A549 (cell line): Measurements from ENCODE around the gene FAM187B.

ENCODE experiments used
- EP300 ChIP-seq, 2 experiments: fragments of >200 bp; sonication (Bioruptor Twin); formaldehyde crosslinking; IDR thresholded peaks; 2 replicates in 1 of 2; 3 replicates in 1 of 2; pipeline ENCODE4 v1.6.1; 2016 to 2017
- JUNB ChIP-seq: fragments of >200 bp; sonication (Bioruptor Twin); formaldehyde crosslinking; IDR thresholded peaks from 2 replicates; pipeline ENCODE4 v1.6.1; 2016
- MAFK ChIP-seq: fragments of 450-650 bp; IDR thresholded peaks from 2 replicates; pipeline ENCODE4 v1.6.1; 2014; ENCODE audit not compliant: partially characterized antibody
- POLR2A ChIP-seq: IDR thresholded peaks from 2 replicates; pipeline ENCODE4 v1.6.1; 2012; ENCODE audit warnings: mild to moderate bottlenecking, low read length
- SMC3 ChIP-seq: fragments of >200 bp; sonication (Bioruptor Twin); formaldehyde crosslinking; IDR thresholded peaks from 3 replicates; pipeline ENCODE4 v1.6.1; 2018; ENCODE audit warnings: inconsistent platforms

- TF ChIP-seq EP300 (IDR thresholded peaks at IDR 0.05) (no peak), SMC3 (no peak), MAFK (no peak), POLR2A (peak; percentile 41), JUNB (no peak)
Measured at GRCh38 chr19:35265900-35266519, 37.5 kb upstream of the FAM187B start.
